NCI-H69 (cell line): ENCODE measurements around the gene NID1.

Experiments
- DNase-seq: peaks from one replicate; lab custom pipeline; 2025; lab: John Stamatoyannopoulos, UW

NID1 gene, protein sequence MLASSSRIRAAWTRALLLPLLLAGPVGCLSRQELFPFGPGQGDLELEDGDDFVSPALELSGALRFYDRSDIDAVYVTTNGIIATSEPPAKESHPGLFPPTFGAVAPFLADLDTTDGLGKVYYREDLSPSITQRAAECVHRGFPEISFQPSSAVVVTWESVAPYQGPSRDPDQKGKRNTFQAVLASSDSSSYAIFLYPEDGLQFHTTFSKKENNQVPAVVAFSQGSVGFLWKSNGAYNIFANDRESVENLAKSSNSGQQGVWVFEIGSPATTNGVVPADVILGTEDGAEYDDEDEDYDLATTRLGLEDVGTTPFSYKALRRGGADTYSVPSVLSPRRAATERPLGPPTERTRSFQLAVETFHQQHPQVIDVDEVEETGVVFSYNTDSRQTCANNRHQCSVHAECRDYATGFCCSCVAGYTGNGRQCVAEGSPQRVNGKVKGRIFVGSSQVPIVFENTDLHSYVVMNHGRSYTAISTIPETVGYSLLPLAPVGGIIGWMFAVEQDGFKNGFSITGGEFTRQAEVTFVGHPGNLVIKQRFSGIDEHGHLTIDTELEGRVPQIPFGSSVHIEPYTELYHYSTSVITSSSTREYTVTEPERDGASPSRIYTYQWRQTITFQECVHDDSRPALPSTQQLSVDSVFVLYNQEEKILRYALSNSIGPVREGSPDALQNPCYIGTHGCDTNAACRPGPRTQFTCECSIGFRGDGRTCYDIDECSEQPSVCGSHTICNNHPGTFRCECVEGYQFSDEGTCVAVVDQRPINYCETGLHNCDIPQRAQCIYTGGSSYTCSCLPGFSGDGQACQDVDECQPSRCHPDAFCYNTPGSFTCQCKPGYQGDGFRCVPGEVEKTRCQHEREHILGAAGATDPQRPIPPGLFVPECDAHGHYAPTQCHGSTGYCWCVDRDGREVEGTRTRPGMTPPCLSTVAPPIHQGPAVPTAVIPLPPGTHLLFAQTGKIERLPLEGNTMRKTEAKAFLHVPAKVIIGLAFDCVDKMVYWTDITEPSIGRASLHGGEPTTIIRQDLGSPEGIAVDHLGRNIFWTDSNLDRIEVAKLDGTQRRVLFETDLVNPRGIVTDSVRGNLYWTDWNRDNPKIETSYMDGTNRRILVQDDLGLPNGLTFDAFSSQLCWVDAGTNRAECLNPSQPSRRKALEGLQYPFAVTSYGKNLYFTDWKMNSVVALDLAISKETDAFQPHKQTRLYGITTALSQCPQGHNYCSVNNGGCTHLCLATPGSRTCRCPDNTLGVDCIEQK

DNA sequence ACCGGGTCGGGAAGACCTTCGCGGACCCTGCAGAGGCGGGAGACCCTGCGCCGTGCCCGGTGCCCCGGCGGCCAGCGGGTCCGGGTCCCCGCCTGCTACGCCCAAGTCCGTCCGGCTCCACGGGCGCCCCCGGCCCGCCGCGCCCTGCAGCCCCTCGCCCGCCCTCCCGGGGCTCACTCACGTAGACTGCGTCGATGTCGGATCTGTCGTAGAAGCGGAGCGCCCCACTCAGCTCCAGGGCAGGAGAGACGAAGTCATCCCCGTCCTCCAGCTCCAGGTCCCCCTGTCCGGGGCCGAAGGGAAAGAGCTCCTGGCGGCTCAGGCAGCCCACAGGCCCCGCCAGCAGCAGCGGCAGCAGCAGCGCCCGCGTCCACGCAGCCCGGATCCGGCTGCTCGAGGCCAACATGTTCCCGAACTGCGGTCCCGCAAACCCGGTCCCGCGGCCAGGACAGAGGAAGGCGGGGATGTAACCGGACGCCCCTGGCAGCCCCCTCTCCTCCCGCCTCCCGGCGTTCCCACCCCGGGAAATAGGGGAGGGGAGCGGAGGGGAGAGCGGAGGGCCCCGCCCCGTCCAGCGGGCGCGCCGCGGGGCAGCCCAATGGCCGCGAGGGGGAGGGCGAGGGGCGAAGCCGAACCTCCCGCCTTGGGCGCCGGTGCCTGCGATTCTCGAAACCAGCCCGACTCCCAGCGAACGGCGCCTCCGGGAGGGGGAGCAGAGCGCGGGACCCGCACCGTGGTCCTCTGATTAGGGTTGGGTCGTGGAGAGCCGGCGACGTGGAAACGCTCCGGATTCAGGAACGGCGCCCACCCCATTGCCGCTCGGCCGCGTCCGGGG is at the start of gene NID1:
Gene NID1, minus strand, starts transcription at position 417 of the 835 bp plus-strand sequence. Its CDS starts 11 bp downstream, at position 406.
- DNase-seq = peak; percentile 91

DNA sequence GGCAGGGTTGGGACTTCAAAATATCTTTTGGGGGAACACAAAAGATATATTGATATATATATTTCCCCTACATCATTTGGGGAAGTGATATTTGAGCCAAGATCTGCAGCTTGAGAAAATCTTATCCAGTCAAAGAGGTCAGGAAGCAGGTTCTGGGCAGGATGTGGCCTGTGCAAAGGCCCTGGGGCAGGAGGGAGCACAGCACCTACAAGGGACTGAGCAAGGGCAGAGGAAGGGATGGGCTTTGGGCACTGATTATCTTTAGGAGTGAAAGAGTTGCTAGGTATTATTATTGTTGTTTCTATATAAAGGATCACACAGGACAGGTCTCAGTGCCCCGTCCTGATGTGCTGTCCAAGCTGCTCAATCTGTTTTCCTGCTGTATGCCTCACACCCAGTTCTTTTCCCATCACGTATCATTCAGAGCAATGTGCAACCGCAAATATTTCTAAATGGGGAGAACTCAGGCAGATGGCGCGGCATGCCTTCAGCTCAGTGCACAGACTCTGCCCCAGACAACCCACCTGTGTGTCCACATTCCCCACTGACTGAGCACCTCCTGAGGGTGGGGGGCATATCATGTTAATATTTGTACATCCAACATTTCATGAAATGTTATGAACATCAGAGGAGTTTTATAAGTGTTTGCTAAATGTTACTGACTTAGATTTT is 49.3 kb upstream of the NID1 start:
- DNase-seq = no peak

DNA sequence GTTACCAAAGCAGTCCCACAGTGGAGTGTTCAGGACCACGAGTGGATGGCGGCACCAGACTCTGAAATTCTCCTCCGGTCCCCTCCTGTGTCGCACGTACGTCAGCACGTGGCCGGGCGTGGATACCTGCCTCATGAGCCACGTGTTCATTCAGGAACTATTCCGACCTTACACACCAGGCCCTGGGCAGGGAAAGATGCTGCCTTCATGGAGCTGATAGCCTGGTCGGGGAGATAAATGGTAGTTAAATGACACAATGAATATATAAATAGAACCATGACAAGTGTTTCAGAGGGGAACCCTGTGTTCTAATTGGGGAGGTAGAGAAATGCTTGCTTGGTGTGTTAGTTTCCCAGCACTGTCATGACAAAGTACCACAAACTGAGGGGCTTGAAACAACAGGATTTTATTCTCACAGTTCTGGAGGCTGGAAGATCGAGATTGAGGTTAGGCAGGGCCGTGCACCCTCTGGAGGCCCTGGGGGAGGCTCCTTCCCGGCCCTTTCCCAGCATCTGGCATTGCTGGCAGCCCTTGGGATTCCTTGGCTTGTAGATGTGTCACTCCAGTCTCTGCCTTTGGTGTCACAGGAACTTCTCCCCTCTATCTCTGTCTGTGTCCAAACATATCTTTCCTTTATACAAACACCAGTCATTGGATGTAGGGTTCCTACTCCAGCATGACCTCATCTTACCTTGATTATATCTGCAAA is 48.6 kb upstream of the NID1 start:
- DNase-seq = no peak

DNA sequence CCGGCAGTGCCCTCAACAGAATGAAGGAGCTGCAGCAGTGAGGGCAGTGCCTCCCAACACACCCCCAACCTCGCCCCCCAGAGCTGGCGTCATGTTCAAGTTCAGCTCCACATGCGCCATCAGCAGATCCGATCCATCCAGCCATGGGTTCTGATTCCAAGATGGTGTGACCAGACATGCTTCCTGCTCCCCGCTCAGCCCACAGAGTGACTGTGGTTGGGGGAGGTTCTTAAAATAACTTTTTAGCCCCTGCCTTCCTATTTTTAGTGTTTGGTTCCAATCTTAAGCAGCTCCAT is 47.4 kb upstream of the NID1 start:
- no peak for DNase-seq

DNA sequence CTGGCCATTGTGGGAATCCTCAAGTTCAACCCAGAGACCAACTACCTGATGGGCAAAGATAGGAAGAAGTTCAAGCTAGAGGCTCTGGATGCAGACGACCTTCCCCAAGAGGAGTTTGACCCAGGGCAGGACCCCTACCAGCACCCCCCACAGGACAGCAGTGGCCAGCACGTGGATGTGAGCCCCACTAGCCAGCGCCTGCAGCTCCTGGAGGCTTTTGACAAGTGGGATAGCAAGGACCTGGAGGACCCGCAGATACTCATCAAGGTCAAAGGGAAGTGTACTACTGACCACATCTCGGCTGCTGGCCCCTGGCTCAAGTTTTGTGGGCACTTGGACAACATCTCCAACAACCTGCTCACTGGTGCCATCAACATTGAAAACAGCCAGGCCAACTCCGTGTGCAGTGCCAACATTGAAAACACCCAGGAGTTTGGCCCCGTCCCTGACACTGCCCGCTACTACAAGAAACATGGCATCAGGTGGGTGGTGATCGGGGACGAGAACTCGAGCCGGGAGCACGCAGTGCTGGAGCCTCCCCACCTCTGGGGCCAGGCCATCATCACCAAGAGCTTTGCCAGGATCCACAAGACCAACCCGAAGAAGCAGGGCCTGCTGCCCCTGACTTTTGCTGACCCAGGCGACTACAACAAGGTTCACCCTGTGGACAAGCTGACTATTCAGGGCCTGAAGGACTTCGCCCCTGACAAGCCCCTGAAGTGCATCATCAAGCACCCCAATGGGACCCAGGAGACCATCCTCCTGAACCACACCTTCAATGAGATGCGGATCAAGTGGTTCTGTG is 46.8 kb upstream of the NID1 start:
- DNase-seq = no peak

DNA sequence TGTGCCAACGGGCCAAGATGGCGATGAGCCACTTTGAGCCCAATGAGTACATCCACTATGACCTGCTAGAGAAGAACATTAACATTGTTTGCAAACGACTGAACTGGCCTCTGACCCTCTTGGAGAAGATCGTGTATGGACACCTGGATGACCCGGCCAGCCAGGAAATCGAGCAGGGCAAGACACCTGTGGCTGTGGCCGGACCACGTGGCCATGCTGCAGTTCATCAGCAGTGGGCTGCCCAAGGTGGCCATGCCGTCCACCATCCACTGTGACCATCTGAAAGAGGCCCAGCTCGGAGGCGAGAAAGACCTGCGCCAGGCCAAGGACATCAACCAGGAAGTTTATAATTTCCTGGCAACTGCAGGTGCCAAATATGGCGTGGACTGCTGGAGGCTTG is 45.2 kb upstream of the NID1 start:
- DNase-seq = no peak

DNA sequence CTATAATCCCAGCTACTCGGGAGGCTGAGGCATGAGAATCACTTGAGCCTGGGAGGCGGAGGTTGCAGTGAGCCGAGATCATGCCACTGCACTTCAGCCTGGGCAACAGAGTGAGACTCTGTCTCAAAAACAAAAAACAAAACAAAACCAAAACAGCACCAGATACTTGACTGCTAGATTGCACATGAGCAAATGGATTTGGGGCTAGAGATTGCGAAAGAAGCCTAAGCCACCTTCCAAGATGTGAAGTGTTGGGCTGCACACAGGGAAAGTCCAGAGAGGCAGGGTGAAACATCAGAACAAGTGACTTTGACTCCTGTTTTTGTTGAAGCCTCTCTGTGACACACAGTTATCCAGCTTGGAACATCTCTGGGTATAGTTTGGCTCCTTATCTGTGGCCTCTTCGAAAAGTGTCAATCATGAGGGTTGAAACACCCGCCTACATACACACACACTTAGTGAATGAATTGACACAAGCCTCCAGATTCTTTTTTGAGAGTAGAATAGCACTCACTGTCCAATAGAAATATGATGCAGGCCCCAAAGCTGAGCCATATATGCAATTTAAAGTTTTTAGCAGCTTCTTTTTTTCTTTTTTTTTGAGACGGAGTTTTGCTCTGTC is 43.2 kb upstream of the NID1 start:
- no peak for DNase-seq

DNA sequence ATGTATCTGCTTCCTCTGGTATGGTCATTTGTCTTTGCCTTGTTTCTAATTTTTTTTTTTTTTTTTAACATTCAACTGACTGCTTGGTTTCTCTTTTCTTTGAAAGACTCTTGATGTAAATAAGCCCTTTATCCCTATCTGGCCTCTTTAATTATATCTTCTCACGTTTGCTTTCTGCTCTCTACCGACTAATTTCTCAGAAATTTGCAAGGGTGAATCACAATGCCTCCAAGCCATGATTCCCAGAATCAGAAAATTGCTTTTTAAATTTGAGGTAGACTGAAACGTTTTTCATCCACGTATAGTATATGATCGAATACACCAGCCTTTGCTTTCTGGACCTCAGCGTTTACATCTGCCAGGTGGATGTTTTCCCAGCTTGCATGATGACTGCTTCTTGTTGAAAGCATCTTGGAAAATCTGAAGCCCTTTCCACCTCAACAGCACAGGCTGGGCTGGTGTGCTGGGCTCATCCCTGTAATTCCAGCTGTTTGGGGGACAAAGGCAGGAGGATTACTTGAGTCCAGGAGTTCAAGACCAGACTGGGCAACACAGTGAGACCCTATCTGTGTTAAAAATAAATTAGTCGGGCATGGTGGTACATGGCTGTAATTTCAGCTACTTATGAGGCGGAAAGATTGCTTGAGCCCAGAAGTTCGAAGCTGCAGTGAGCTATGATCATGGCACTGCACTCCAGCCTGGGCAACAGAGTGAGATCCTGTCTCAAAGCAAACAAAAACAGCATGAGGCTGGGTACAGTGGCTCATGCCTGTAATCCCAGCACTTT is 42.4 kb upstream of the NID1 start:
- DNase-seq = peak; percentile 24

DNA sequence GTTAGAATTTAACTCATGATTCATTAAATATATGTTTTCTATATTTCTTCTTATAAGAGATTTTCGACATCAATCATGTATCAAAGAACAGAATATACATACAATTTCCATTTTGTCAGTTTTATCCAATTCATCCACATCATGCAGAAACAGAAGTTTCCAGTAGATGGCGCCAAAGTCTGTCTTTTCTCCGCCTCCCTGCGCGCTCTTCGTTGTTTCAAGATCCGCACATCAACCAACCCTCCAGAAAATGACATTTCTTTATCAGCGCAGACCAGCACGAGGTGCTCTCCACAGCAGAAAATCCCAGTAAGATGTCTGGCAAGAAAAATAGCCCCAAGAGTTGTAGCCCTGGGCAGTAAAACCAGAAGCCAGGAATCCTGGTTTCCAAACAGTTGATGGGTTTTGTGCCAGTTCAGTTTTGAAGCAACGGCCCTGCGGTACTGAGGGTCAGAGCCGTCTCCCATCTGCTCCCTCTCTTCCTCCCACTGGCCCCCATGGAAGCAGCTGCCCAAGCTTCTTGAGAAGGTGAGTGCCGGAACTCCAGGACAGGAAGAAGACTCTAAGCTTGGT is 38.8 kb upstream of the NID1 start:
- DNase-seq = peak; percentile 71

DNA sequence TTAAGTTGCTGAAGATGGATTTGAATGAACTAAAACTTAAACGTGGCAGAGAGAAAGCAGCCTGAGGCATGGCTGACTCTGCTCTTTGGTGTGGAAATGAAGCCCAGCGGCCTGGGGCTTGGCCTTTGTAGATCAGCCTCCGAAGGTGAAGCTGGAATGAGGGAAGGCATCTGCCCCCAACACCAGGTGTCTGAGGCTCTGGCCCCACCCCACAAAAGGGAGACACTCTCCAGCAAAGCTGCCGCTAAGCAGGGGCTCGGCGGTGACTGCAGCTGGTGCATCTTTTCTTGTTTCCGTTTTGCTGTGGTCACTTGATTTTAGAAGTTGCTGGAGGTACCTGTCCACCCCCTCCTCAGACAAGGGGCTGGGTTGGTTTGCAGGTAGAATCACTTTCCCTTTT is 38.2 kb upstream of the NID1 start:
- DNase-seq = no peak

DNA sequence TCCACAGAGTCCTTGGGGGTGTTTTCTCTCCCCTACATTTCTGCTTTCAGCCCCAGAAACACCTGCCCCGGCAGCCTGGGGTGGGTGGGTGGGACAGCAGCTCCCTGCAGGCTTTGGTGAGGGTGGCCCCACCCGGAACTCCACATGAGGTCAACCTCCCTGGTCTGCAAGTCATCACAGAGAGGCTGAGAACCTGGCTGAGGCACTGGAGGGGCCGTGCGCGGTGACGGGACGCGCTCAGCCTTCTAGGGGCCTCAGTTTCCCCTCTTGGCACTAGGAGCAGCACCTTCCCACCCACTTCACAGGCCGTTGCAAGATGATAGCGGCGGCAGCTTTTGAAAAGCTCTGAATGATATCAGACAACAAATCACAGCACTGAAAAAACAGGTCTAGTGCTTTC is 37.7 kb upstream of the NID1 start:
- no peak for DNase-seq

DNA sequence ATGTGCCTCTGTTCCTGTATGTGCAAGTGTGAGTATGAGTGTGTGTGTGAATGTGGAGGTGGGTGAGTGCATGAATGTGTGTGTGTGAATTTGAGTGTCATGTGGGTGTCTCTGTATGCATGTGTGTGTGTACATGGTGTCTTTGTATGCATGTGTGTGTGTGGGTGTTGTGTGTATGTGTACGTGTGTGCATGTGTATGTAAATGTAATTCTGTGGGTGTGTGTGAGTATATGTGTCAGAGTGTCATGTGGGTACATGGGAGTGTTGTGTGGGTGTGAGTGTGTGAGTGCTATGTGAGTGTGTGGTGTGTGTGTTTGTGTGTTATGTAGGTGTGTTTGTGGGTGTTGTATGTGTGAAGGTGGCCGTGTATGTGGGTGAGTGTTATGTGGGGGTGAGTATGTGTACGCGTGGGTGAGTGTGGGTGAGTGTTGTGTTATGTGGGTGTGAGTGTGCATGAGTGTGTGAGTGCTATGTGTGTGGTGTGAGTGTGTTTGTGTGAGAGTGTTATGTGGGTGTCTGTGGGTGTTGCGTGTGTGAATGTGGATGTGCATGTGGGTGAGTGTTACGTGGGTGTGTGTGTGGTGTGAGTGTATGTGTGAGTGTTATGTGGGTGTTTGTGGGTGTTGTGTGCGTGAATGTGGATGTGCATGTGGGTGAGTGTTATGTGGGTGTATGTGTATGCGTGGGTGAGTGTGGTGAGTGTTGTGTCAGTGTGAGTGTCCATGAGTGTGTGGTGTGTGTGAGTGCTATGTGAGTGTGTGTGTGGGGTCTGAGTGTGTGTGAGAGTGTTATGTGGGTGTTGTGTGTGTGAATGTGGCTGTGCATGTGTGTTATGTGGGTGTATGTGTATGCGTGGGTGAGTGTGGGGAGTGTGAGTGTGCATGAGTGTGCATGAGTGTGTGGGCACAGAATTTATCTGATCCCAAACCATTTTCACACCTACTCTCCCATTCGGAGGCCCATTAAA is 36.6 kb upstream of the NID1 start:
- DNase-seq = no peak

DNA sequence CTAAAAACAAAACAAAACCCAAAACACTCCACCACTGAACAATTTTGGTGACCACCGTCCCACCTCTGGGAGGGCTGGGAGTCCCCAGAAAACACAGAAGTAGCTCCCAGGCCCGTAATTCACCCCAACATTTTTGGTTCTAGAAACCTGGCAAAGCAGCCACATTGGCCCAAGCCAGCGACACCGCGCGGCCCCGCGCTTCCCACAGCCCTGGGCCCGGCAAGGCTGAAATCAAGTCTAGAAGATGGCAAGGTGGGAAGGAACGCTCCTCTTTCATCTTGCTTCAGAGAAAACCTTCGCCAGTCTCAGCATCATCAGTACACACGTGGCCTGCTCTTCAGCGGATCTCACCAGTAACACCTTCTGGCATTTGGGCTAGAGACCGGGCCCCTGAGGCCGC is 35.9 kb upstream of the NID1 start:
- DNase-seq = no peak

DNA sequence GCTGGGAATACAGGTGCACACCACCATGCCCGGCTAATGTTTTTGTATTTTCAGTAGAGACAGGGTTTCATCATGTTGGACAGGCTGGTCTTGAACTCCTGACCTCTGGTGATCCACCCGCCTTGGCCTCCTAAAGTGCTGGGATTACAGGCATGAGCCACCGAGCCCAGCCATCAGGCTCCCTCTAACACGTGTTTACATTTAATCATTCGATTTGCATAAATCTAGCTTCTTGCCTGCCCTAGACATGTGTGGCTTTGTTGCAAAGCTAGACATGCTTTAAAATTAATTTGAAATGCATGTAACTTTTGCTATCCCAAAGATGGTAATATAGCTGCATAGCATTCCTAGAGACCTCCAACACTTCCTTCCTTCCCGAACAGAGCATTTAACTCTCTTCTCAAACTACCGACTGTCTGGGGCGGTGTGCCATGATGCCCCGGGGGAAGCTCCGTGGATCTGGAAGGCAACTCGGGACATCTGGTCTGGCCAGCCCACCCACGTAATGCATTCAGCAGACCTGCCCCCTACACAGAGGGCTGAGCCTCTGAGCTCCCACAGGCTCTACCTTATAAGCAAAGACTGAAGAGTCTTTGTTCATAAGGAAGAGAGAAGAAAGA is 34.6 kb upstream of the NID1 start:
- peak; percentile 21 for DNase-seq

DNA sequence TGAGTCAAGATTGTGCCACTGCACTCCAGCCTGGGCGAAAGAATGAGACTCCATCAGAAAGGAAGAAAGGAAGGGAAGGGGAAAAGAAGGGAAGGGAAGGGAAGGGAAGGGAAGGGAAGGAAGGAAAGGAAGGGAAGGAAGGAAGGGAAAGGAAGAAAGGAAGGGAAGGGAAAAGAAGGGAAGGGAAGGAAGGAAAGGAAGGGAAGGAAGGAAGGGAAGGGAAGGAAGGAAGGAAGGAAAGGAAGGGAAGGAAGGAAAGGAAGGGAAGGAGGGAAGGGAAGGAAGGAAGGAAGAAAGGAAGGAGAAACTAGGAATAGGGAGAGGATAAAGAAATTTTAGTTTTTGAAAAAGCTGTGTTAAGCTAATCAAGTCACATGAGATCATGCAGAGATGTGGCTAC is 33.4 kb upstream of the NID1 start:
- no peak for DNase-seq
